Activated gamma-delta T cell treated with anti-CD3 and anti-CD28 coated beads, Interleukin-2, amount 50 U/mL, for 16 hours (primary cell): ENCODE results near the gene CD8A.
"Not testable (repeated sequence)": the region's sequence is repeated elsewhere in the genome, so short reads cannot be mapped to it uniquely, and the experiment has no call there.

Experiments
- DNase-seq: peaks from one replicate; pipeline ENCODE4 v3.0.0-alpha.2; 2020; ENCODE audit warnings: low read depth

The CD8A gene

GRCh38 chr2:86790676-86791572, at the start of gene CD8A:
TSS of gene CD8A (minus strand) at chr2:86790913. CDS start at chr2:86790825, 88 bp downstream.
- DNase-seq = no peak

DNA sequence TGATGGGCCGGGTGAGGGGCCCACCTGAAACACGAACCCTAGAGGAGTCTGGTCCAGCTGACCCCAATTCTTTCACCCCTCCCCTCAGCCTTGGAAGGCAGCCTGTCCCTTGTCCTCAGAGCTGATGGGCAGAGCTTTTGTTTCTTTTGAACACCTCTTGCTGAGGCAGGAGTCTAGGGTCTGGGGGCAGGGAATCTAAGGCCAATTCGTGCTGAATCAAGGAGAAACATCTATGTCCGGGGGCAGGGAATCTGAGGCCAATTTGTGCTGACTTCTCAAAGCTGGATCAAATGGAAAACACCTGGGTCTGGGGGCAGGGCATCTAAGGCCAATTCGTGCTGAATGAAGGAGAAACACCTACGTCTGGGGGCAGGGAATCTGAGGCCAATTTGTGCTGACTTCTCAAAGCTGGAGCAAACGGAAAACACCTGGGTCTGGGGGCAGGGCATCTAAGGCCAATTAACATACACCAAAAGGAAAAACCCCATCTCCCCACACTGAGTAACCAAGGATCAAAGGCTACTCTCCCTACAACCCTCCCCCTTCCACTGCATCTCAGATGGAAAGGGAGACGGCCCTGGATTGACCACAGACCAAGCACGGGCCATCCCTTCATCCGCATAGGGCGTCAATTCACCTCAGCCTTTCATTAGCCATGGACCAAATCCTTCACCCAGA, 49.3 kb upstream of the CD8A start:
- DNase-seq = not testable (repeated sequence)

DNA sequence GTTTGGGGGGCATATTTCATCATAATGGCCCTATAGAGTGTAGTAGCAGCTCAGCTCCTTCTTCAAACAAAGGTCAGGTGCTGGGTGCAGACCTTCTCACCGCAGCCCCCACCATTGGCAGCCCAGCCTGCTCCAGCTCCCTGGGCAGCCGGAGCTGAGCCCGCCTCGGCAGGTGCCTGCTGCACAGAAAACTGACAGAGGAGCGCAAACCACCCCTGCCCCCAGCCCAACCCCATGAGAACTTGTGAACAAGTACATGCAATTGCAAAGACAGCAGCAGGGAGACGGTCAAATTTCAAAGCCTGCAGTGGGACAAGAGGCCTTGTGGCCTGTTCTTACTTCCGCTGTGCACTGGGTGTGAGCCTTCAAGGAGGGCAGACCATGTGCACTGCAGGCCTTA, 48.7 kb upstream of the CD8A start:
- DNase-seq = not testable (repeated sequence)

DNA sequence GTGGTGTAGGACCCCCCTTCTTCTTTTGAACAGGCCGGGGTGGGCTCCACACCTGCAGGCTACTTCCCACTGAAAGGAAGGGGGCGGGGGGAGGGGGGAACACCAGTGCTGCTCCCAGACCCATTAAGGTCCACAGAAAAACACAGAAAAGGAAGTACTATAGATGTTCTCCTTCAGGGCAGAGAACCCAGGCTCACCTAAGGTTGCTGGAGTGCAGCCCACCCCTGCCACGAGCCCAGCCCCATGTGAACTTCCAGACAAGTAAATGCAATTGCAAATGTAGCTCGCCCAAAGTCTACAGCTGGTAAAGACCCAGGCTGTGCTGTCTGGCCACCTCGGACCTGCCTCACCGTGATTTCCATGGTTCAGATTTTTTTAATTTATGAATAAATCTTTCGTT, 47.0 kb upstream of the CD8A start:
- DNase-seq = not testable (repeated sequence)

DNA sequence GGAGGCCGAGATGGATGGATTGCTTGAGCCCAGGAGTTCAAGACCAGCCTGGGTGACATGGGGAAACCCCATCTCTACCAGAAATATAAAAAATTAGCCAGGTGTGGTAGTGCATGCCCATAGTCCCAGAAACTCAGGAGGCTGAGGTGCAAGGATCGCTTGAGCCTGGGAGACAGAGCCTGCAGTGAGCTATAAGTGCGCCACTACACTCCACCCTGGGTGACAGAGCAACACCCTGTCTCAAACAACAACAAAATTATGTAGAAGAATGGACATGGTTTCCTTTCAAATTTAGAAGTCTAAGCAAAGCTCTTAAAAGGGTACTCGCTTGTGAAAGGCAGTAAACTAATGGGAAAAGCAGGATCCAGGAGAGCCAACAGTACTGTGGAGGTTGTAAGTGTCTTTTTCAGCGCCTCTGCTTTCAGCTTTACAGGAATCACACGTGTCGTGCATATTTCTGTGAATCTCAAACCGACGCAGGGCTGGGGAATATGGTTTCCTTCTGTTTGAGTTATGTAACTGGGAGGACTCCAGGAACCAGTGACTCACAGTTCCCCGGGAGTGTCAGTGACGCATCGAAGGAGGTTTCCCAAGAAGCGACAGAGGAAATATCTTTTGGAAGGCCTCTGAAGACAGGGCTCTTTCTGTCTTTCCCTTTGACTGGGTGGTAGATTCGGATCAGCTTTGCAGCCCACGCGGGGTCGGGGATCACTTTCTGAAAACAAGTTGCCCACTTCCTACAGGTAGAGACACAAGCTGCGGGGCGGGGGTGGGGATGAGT, 46.4 kb upstream of the CD8A start:
- DNase-seq = not testable (repeated sequence)

DNA sequence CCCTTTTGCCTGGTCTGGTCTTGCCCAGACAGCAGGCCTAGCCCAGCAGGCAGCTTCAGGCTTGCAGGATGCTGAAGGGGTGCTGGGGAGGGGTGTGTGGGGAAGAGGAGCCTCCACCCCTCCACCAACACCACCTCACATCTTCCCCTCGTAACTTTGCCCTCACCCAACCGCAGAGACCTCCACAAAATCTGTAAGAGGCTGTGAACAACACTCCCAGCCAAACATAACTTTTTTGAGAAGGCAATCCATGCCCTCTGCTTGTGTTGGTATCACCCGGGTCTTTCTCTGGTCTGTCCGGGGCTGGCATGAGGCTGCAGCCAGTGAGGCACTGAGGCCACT, 44.8 kb upstream of the CD8A start:
- DNase-seq = not testable (repeated sequence)

DNA sequence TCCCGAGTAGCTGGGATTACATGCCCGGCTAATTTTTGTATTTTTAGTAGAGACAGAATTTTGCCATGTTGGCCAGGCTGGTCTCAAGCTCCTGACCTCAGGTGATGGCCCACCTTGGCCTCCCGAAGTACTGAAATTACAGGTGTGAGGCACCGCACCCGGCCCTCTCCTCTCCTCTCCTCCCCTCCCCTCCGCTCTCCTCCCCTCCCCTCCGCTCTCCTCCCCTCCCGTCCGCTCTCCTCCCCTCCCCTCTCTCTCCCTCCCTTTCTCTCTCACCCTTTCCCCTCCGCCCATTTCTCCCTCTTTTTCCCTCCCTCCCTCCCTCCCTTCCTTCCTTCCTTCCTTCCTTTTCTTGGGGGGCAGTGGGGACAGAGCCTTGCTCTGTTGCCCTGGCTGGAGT, 42.6 kb upstream of the CD8A start:
- DNase-seq = no peak

DNA sequence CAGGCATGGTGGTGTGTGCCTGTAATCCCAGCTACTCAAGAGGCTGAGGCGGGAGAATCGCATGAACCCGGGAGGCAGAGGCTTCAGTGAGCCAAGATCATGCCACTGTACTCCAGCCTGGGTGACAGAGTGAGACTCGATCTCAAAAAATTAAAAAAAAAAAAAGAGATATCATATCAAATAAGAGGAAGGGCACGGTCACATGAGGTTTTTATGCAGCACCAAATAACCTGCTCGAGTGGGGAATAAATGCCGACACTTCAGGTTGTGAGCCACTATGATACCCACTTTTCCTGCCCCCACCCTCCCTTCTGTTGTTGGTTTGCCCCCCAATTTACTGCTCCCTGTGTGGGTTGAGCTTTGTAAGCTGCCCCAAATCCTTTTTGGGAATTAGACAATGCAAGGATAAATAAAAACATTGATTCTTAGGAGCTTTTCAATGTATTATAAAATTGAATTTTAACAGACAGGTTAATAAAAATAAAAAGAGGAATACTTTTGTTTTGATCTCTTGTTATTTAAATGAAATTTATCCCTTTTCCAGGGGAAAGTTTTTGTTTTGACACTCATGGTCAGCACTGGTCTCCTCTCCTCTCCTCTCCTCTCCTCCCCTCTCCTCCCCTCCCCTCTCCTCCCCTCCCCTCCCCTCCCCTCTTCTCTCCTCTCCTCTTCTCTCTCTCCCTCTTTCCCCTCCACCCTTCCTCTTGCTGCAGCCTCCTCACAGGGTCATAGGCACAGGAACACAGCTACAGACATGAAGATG, 41.8 kb upstream of the CD8A start:
- DNase-seq = no peak

DNA sequence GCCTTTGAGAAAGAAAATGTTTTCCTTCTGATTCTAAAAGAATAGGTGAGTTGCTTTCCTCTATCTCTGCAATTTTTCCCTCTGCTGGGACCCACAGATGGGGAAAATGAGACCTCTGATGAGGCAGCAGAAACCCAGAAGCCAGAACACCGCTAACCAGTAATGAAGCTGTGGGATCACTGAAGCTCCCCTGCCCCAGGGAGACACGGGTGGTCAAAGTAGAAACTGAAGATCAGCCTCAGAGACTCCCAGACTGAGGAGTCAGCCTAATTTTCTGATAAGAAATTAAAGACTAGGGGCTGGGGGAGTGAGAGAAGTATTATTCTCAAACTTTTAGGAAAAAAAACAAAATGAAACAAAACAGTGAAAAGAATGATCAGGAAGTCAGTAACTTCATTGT, 40.8 kb upstream of the CD8A start:
- DNase-seq = no peak

- no peak for DNase-seq
Observed at GRCh38 chr2:86826951-86827350, 36.2 kb upstream of the CD8A start.

DNA sequence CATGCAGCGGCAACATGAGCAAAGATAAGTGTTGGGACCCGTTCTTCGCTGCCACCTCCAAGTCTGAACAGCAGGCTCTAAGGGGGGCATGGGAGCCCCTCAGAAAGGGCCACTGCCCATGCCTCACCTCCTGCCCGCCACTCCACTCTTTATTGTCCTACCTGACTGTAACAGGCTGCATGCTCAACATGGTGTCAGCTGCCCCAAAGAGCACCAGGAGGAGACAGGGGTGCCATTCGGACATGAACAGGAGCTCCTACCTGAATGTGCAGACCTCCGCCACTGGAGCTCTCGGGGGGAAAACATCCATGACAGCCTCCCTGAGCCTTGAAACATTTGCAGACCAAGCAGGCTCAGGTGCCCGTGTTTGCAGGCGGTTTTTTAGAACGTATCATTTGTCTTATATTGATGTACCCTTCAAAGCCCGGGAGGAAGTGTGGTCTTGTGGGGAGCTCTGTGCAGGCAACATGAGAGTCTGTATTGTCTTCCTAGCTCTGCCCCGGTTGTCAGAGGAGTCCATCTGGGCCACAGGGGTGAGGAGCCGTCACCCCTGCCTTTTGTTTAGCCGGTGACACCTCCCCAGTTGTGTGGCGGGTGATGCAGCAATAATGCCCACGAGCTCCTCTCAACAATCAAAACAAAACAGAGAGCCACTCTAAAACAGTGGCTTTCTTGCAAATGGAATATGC, 35.1 kb upstream of the CD8A start:
- DNase-seq = no peak

- no peak for DNase-seq
Observed at GRCh38 chr2:86825036-86825692, 34.5 kb upstream of the CD8A start.

DNA sequence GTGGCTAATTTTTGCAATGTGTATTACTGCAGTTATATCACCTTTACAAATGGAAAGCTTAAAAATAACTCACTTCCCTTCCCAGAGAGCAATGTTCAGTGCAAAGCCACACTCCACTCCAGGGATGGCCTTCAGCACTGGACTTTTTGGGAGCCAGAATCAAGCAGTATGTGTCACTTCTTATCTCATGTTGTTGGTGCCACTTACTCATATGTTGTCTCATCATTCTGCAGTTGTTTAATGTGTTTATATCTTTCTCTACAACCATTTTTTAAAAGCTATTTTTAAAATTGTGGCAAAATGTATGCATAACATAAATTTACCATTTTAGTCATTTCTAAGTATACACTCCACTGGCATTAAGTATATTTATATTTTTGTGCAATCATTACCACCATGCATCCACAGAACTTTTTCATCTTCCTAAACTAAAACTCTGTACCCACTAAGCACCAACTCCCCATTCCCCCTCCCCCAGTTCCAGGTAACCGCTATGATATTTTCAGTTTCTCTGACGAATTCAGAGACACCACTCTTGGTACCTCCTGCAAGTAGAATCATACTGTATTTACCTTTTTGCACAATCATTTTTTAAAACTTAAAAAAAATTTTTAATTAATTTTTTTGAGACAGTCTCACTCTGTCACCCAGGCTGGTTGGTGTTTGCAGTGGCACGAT, 32.1 kb upstream of the CD8A start:
- DNase-seq = no peak

GRCh38 chr2:86821842-86822241, 31.1 kb upstream of the CD8A start:
- no peak for DNase-seq

DNA sequence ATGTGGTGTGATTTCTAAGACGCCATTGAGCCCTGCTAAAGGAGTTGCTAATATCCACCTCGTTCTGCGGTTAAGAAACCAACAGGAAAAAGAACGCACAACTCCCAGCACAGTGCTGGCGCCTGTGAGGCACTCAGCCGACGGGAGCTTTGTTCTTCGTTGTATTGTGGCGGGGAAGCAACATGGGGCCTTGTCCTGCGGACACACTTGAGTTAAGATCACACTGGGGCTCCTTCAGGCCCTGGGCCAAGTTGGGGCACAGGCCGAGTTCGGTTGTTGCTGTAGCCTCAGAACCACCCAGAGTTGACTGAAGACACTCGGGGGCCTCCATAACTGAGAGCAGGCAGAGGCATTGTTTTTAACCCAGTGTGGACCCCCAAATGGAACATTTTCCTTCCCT, 30.6 kb upstream of the CD8A start:
- no peak for DNase-seq

DNA sequence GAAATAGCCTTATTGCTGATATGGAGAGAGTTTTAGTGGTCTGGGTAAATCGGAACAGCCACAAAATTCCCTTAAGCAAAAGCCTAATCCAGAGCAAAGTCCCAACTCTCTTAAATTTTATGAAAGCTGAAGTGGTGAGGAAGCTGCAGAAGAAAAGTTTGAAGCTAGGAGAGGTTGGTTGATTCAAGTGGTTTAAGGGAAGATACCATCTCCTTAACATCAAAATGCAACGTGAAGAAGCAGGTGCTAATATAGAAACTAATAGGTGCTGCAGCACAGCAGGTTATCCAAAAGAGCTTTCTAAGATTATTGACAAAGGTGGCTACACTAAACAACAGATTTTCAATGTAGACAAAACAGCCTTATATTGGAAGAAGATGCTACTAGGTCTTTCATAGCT, 28.2 kb upstream of the CD8A start:
- no peak for DNase-seq

DNA sequence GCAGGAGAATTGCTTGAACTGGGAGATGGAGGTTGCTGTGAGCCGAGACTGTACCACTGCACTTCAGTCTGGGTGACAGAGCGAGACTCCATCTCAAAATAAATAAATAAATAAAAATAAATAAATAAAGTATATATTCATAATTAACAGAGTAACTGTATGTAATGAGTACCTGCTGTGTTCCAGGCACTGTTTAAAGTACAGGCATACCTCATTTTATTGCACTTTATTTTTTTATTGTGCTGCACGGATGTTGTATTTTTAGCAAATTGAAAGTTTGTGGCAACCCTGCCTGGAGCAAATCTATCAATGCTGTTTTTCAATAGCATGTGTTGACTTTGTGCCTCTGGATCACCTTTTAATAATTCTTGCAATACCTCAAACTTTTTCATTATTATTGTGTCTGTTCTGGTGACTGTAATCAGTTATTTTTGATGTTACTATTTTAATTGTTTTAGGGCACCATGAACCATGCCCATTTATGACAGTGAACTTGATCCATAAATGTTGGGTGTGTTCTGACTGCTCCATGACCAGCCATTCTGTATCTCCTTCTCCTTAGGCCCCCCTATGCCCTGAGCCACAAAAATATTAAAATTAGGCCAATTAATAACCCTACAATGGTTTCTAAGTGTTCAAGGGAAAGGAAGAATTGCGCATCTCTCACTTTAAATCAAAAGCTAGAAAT, 27.5 kb upstream of the CD8A start:
- DNase-seq = no peak

DNA sequence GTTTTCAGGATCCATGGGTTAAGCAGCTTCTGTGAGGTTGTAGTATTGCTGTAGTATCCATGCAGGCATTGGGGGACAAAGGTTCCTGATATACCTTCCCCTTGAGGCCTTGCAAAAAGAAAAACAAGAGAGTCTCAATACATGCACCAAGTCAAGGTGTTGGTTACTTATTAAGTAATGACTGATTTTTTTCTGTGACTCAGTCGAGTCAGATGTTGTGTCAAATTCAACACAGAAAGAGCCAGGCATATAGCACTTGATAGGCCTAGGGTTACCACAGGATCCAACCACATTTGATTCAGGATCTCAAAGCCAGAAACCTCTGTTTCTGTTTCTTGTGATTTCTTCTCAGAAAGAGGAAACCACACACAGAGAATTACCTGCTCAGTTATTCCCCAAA, 24.9 kb upstream of the CD8A start:
- DNase-seq = no peak

GRCh38 chr2:86809481-86810121, 18.9 kb upstream of the CD8A start:
- DNase-seq = no peak
